Activated T-cell treated with anti-CD3 and anti-CD28 coated beads for 48 hours (primary cell): ENCODE results near the gene ZNF2.

Source experiments
- DNase-seq: peaks from one replicate; pipeline ENCODE4 v3.0.0-alpha.2; 2020; ENCODE audit warnings: low read depth

ZNF2 gene

DNA sequence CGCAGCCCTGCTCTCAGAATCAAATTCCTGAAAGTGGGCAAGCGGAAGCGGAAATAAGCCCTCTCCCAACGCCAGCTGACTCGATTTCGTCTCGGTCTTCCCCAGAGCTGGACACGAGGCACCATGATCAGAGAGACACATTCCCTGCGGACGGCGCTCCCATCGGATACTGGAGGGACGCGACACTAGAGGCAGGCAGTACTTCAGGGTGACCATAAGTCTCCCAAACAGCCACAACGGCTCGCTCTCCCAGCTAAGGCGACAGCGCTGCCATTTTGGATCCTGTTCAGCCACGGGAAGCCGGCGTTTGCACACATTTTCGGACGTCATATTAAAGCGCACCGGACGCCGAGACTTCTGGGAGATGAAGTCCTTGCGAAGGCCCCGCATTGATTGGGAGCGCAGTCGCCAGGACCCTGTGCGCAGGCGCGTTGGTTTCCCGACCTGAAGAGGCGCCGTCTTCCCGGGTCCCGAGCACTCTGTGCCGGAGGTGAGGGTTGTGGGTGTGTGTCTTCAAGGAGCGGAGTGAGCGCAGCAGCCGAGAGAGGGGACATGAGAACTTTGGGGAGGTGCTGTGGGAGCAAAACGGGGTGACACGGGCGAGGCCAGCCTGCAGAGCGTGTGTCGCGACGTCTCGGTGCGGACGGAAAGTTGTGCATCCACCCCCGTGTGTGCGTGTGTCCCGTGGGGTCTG is at the start of gene ZNF2:
TSS of gene ZNF2 (plus strand) at position 439 of the 694 bp plus-strand sequence. CDS start 10,418 bp downstream, outside the sequence.
- DNase-seq: peak; percentile 93

DNA sequence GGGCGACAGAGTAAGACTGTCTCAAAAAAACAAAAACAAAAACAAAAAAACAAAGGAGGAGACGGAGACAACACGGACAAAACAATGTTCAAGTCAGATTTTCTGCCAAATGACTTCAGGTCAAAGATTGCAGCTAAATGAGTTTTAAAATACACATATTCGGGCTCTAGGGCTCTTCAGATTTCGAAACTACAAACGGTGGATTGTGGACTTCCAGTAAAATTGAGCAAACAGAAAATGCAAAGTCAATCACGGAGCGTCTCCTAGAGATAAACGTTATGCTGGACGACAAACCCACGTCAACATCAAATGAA is 44.6 kb upstream of the ZNF2 start:
- no peak for DNase-seq

DNA sequence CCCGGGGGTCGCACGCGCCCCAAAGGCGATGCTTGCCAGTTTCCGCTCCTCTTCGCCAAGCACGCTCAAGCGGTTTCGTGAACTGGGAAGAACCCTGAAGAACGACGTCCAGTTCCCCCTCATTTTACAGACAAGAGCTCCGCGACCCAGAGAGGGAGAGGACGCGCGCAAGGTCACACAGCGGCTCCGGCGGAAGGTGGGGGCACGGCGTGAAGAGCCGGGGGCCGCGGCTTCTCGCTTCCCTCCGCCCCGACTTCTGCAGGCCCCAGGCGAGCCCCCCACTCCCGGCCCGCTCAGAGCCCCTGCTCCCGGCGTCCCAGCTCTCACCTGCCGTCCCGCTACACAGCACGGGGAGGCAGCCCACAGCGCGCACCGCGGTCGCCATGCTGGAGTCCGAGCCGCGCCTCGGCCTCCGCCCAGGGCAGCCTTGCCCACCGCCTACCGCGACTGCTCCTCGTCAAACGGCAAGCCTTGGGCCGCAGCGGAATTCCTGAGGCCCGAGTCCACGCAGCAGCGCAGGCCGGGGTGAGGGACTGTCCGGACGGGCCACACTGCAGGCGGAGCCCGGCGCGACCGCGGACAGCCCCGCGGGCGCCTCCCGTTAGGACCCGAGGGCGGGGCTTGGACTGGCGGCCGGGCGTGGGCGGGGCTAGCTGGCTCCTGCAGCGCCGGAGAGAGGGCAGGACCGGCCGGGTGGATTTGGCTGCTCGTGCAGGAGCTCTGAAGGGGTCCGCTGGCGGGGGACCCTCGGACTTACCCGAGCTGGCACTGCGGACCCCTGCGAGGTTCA is 44.0 kb upstream of the ZNF2 start, which contains the start of gene MRPS5:
TSS of gene MRPS5 (minus strand) at position 402 of the 790 bp plus-strand sequence. CDS start at position 385, 17 bp downstream.
- DNase-seq: peak; percentile 89

DNA sequence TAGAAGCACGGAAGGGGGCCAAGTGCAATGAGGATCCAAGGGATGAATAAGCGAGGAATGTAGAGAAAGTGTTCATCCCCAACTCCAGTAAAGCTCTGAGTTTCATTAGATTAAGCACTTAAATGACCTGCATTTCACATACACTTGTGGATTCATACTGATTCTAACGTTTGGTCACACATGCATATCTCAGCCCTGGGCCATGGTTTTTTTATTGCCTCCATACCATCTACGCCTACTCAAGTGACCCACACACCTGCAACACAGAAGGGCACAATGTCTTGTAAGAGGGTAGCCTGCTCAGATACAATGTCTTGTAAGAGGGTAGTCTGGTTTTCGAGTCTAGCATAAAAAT is 43.4 kb upstream of the ZNF2 start:
- no peak for DNase-seq

DNA sequence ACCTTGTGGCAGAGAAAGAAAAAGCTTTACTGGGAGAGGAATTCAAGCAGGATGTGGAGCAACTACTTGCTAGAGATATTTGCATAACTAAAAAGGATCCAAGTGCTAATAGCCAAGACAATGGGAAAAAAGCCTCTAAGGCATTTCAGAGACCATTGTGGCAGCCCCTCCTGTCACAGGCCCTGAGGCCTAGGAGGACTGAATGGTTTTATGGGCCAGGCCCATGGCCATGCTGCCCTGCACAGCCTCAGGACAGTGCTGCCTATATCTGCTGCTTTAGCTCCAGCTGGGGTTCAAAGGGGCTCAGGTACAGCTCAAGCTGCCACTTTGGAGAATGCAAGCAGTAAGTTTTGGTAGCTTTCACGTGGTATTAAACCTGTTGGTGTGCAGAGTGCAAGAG is 26.9 kb upstream of the ZNF2 start:
- DNase-seq: no peak

DNA sequence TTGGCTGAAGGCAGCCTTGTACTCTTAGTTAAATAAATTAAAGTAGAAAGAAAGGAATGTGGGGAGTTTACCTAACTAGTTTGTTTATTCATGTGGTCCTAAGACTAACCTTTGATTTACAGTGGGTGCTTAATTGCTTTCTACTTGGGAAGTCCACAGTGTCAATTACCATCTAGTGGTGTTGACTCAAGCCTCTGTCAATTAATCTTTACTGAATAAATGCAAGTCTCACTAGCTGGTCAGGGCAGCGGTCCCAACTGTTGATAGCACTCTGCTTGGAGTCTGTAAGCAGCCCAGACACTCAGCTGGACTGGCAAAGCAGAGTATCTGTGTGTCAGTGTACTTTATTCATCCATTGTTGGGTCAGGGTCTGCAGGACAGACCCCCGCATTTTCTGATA is 21.8 kb upstream of the ZNF2 start:
- no peak for DNase-seq

DNA sequence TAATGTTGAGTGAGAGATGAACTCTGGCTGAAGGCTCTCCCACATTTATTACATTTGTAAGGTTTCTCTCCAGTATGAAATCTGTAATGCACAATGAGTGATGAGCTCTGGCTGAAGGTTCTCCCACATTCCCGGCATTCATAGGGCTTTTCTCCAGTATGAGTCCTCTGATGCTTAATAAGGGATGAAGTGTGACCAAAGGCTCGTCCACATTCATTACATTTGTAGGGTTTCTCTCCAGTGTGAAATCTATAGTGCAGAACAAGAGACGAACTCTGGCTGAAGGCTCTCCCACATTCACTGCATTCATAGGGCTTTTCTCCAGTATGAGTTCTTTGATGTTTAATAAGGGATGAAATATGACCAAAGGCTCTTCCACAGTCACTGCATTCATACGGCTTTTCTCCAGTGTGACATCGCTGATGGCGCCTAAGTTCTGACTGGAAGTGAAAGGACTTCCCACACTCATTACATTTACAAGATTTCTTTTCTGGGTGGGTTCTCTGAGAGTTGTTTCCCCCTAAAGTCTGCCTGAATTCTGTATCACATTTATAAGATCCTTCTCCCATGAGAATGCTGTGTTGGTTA is 16.1 kb upstream of the ZNF2 start:
- DNase-seq: no peak

DNA sequence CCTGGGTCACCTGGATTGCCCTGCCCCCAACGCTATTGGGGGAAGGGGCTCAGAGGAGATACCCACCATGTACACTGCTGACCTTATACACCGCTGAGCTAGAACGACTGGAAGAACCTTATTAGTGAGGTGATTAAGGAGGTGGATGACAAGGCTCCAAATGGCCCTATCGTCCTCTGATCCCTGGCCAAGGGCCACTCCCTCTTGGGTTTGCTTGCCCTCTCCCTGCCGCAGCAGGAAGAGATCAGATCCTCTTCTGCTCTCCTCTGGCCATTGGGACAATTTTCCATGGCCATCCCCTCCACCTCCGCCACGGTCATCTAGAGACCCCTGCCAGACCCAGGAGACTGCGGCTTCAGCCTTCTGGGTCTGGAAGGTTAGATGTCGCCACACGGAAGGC is 7.2 kb upstream of the ZNF2 start:
- DNase-seq: no peak

DNA sequence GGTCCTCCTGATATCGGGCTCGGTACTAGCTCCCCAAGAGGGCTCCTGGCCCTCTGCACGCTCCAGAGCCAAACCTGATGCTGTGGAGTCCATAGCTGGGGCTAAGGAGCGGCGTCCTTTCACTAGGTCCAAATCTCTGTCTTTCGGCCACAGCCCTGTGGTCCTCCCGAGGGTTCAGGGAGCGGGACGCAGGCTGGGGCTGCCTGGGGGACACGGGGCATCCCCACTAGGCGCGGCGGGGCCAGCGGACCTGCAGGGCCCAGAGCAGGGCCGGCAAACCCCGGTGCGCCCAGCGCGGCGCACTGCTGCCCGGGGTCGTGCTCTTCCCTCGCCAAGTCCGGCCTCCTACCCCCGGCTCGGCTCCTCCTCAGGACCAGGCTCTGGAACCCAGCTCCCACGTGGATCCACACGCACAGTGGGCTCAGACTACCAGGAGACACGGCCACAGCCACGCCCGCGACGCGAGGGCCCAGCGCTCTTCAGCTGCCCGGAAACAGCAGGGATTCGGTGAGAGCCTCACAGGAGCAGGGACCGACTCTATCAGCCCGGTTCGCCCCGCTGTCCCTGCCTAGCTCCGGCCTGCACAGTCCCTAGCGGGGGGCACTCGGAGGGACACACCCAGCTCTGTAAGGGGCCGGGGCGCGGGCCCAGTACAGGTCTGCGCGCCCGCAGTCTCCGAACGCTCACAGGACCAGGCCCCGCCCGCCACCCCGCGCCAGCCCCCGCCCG is 6.6 kb upstream of the ZNF2 start:
- DNase-seq: peak; percentile 32

DNA sequence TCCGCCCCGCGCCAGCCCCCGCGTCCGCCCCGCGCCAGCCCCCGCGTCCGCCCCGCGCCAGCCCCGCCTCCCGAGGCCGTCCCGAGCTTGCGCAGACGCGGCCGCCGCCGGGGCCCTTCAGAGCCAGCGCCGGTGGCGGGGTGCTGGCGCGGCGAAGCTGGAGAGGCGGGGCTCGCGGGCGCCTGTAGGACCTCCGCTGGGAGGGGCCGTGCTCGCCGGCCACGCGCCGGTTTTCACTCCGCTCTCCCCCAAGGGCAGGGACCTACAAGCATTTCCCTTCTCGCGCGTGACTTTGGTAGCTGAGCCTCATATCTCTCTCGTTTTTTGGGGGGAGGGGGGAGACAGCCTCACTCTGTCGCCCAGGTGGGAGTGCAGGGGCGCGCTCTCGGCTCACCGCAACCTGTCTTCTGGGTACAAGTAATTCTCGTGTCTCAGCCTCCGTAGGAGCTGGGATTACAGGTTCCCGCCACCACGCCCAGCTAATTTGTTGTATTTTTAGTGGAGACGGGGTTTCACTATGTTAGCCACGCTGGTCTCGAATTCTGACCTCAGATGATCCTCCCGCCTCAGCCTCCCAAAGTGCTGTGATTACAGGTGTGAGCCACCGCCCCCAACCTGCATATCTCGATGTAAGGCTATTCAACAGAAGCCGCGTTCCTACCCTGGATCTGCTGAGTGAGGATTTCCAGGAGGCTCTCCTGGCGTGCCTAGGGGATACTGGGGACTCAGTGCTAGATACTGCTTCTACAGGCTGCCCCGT is 5.7 kb upstream of the ZNF2 start, which contains the start of gene ZNF514:
TSS of gene ZNF514 (minus strand) at position 159 of the 760 bp plus-strand sequence. CDS start 6,595 bp downstream, outside the sequence.
- peak; percentile 75 for DNase-seq

DNA sequence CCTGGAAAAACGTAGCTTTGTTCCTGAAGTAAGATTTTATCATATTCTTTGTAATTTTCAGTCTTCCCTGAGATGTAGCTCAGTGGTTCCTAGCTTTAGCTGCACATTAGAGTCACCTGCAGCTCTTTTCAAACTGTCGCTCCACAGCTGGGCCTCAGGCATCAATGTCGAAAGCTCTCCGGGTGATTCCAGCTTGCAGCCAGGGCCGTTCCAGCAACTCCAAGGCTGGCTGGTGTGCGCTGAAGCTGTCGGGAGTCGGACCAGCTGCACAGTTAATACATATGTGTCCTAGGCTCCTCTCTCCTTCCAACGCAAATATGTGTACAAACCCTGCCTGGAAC is 609 bp upstream of the ZNF2 start:
- no peak for DNase-seq

DNA sequence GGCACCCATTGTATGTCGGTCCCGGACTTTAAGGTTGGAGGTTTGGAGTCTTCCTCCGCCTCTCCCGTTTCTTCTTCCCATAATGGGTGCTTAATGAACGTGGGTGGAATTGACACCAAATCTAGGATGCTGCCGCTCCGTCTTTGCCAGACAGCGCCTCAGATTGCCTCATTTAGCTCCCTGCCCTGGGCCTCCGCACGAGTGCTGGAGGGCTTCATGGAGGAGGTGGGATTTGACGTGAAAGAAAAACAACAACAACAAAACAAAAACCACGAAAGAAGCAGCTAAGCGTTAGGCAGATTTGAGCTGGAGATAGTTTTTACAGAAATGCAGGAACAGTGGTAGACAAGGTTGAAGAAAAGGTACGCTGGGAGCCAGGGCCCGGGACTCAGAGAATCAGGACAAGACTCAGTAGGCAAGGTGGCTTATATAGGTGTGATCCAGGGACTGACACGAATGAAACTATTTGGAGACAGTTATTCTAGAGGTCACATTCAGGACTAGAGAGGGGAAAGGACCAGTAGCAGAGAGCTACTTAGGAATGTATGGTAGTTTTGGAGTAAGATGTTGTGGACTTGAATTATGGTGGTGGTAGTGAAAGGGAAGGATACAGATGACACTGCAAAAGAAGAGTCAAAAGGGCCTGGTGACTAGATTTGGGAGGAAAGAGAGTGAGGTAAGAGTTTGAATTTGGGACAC is 605 bp downstream of the ZNF2 start:
- no peak for DNase-seq

DNA sequence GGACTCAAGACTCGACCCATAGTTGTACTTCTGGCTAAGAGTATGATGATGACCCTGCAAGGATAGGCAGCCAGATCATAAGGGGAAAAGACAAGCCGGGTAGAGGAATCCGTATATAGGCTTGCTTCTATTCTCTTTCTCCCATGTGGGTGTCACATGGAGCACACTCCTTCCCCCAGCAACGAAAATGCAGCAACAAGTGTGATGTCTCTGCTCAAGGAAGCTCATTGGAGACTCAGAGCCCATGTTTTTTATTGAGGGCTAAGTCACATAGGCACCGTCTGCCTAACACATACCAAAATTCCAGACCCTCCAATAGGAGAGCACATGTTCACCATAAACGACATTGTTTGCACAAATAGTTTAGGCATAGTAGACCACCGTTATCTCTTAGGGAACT is 6.3 kb downstream of the ZNF2 start:
- DNase-seq: no peak

DNA sequence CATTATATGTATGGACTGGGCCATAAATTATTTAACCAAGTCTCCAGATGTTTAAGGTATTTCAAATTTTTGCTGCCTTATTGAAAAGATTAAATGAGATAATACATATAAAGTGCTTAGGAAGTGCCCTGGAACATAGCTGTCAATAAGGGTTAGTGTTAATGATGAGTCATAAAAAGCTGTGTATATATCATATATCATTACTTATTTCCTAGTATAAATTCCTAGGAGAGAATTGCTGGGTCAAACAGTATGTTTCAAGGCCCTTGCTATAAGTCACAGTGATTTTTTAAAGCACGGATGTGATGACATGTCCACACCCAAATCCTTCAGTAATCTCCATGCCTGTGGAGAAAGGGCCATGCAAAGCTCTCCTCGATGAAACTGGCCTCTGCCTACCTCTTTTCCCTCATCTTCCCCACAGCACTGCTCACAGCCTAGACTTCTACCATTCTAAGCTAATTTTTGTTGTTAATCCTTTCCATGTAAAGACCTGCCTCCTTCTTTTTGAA is 8.5 kb downstream of the ZNF2 start:
- no peak for DNase-seq

DNA sequence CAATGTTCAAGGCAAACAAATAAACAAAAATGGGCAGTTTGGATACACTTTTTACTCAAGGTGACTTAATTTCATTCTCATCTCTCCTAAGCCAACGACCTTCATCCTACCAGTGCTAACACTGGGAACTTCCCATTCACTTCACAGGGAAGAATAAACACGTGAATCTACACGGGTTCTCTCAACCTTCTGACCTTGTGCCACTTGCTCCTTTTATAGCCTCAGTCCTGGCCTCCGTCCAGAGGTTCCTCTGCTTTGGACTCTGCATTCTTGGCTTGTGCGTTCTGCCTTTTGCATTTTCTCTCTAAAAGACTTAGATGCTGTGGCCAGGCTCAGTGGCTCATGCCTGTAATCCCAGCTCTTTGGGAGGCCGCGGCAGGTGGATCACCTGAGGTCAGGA is 13.8 kb downstream of the ZNF2 start:
- no peak for DNase-seq

DNA sequence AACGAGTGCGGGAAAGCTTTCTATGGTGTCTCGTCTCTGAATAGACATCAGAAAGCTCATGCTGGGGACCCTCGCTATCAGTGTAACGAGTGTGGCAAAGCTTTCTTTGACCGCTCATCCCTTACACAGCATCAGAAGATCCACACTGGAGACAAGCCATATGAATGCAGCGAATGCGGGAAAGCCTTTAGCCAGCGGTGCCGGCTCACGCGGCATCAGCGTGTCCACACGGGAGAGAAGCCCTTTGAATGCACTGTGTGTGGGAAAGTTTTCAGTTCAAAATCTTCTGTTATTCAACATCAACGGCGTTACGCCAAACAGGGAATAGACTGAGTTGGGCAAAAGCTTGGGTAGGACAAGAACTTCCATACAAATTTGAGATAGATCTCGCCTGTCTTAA is 16.2 kb downstream of the ZNF2 start:
- no peak for DNase-seq

DNA sequence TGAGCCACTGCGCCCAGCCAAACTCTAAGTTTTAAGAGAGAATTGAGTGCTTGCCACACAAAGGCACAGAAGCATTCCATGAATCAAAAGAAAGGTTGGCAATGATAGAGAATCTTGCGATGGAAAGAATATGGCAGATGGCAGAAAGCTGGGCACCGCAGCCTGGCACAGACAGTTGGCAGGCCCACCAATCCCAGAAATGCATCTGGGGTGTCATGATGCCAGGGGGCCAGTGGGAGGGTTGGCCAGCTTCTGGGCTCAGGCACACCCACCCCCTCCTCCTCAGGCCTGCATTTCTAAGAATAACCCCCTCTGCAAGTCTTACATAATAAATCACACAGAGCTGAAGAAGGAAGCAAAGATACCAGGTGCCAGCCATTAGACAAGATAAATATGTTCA is 19.6 kb downstream of the ZNF2 start:
- no peak for DNase-seq

DNA sequence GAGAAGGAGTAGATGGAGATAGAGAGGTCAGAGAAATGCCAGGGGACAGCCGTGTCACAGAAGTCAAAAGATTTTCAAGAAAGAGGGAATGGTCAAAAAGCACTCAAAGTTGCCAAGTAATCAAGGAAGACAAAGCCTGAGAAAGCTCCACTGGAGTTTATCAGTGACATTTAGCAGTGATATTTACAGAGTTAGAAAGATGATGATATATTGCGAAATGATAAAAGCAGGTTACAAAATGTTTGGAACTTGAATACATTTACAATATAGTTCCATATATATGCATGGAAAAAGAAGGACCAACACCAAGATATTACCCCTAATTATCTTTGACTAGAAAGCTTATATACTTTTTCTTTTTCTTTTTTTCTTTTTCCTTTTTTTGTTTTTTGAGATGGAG is 20.4 kb downstream of the ZNF2 start:
- DNase-seq: no peak

DNA sequence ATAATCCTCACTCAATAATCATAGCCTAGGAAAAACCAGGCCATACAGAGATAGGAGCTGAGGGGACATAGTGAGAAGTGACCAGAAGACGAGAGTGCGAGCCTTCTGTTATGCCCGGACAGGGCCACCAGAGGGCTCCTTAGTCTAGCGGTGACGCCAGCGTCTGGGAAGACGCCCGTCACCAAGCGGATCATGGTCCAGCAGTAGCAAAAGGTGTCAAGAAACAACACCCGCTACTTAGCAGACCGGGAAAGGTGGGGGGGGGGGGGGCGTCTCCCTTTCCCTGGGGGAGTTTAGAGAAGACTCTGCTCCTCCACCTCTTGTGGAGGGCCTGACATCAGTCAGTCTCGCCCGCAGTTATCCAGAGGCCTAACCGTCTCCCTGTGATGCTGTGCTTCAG is 27.3 kb downstream of the ZNF2 start:
- DNase-seq: peak; percentile 43

DNA sequence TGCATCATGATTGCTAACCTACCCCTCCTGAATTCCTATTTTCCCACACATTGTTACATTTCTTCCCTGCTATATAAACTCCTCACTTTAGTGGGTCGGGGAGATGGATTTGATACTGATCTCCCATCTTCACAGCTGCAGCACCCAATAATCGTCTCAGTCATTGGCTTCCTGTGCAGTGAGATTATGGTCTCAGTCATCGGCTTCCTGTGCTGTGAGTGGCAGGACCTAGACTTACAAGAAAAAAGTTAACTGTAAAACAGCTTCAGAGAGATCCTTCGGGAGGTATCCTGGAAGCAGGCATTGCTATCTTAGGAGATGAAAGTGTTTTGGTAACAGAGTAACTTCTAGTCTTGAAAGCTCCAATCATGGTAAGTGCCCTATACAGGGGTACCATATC is 38.3 kb downstream of the ZNF2 start:
- no peak for DNase-seq

DNA sequence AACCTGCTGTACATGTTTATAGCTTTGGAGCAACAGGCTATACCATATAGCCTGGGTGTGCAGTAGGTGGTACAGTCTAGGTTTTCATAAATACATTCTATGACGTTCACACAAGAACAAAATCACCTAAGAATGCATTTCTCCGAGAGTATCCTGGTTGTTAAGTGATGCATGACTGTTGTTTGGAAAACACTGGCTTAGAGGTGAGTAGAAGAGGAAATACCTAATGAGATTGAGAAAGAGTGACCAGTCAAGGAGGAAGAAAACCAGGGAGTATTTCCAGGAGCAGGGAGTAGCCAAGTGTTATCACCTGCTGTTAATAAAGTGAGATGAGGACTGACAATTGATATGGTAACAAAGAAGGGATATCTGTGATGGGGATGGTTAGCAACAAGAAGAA is 38.8 kb downstream of the ZNF2 start:
- DNase-seq: no peak
